ENCODE measurements around the gene STARD8.

GRCh38 chrX:68703369-68703768 is 55.9 kb downstream of the STARD8 start:
- TF ChIP-seq GATA2 (IDR thresholded peaks at IDR 0.05; ENCODE audit: low read depth, low read length) (no peak), GATA3 (IDR thresholded peaks at IDR 0.05; ENCODE audit: low read depth, low read length) (no peak)
